Endothelial cell of umbilical vein (primary cell): Measurements from ENCODE around the gene AAGAB. TPM values are rescaled to one million over a fixed set of nuclear protein-coding genes. Genes with fewer than 3 reads are reported as not detected.

Source experiments
- BruUV-seq: library from RNA; stranded (reverse); fragments of 400-500 nt; replicated peaks from 2 replicates; lab custom pipeline; 2021; lab: Mats Ljungman, UMichigan
- CTCF ChIA-PET: fragments of 300-600, 350-600 bp; sonication (Branson Sonifier 250); formaldehyde crosslinking; loops from one replicate; lab custom pipeline; 2021; ENCODE audit warnings: antibody characterized with exemption, inconsistent platforms; lab: Charles Lee
- POLR2A ChIA-PET: fragments of 300-600, 350-600 bp; sonication (Branson Sonifier 250); formaldehyde crosslinking; loops from one replicate; lab custom pipeline; 2021; ENCODE audit warnings: antibody characterized with exemption, inconsistent platforms; lab: Charles Lee
- DNase-seq: peaks from one replicate; pipeline ENCODE4 v3.0.0-alpha.2; 2011; ENCODE audit warnings: low read depth, low spot score
- FAIRE-seq: peaks from 2 replicates; lab custom pipeline; 2011; peaks lifted over from hg19 to GRCh38; lab: Jason Lieb, UNC
- H2AFZ ChIP-seq: 2 replicates; pipeline ENCODE4 v1.6.0; 2012; ENCODE audit warnings: low read depth, low read length, control low read depth, inconsistent platforms
- H3K27ac ChIP-seq: 2 replicates; pipeline ENCODE4 v1.5.1; 2011; ENCODE audit warnings: low read depth, mild to moderate bottlenecking, control low read depth, low read length, moderate library complexity; ENCODE audit not compliant: insufficient read depth
- H3K27me3 ChIP-seq, 2 experiments: 2 replicates each; pipeline versions ENCODE4 v1.6.0 to v1.6.1; 2011; ENCODE audit warnings: low read length in 2 of 2, mixed read lengths in 1 of 2; ENCODE audit not compliant: control insufficient read depth in 2 of 2, insufficient read depth in 2 of 2
- H3K36me3 ChIP-seq, 2 experiments: 2 replicates in 1 of 2; 3 replicates in 1 of 2; pipeline ENCODE4 v1.5.1; 2011; ENCODE audit warnings: low read length in 2 of 2, mild to moderate bottlenecking in 1 of 2, moderate library complexity in 1 of 2; ENCODE audit not compliant: control insufficient read depth in 2 of 2, insufficient read depth in 2 of 2; ENCODE audit errors: extremely low read depth in 1 of 2
- H3K4me1 ChIP-seq: 3 replicates; pipeline ENCODE4 v1.5.1; 2011; ENCODE audit warnings: mild to moderate bottlenecking, low read length; ENCODE audit not compliant: control insufficient read depth, insufficient read depth; ENCODE audit errors: extremely low read depth
- H3K4me2 ChIP-seq: 2 replicates; pipeline ENCODE4 v1.6.1; 2011; ENCODE audit warnings: low read length, control low read depth, mixed read lengths; ENCODE audit not compliant: insufficient read depth
- H3K4me3 ChIP-seq, 3 experiments: fragments of 200-600 bp in 1 of 3; sonication (generic), shearing (Covaris generic) in 1 of 3; replicated peaks in 1 of 3; 2 replicates each; pipeline ENCODE4 v1.5.1; 2011 to 2016; ENCODE audit warnings: control low read depth in 3 of 3, low read length in 3 of 3, mild to moderate bottlenecking in 2 of 3, inconsistent platforms in 1 of 3, low read depth in 1 of 3, moderate library complexity in 1 of 3; ENCODE audit not compliant: insufficient read depth in 1 of 3
- H3K79me2 ChIP-seq: 2 replicates; pipeline ENCODE4 v1.6.0; 2012; ENCODE audit warnings: low read length, inconsistent platforms; ENCODE audit not compliant: control insufficient read depth, insufficient read depth
- H3K9ac ChIP-seq: replicated peaks from 2 replicates; pipeline ENCODE3; 2011; ENCODE audit warnings: low read length, control low read depth; ENCODE audit not compliant: insufficient read depth; ENCODE audit errors: extremely low read depth
- H3K9me1 ChIP-seq: replicated peaks from 3 replicates; pipeline ENCODE4 v1.6.0; 2011; ENCODE audit warnings: mild to moderate bottlenecking, low read length; ENCODE audit not compliant: control insufficient read depth, insufficient read depth; ENCODE audit errors: extremely low read depth
- H3K9me3 ChIP-seq: replicated peaks from 2 replicates; pipeline ENCODE4 v1.5.1; 2012; ENCODE audit warnings: low read length, inconsistent platforms; ENCODE audit not compliant: control insufficient read depth, insufficient read depth
- H4K20me1 ChIP-seq: replicated peaks from 2 replicates; pipeline ENCODE3; 2011; ENCODE audit warnings: mild to moderate bottlenecking, low read length; ENCODE audit not compliant: control insufficient read depth, insufficient read depth; ENCODE audit errors: extremely low read depth
- EZH2 ChIP-seq: IDR thresholded peaks from 2 replicates; pipeline ENCODE4 v1.6.1; 2012; ENCODE audit warnings: borderline replicate concordance, low read depth, mild to moderate bottlenecking, moderate library complexity, low read length, inconsistent platforms; ENCODE audit not compliant: severe bottlenecking
- FOS ChIP-seq: IDR thresholded peaks from 2 replicates; pipeline ENCODE4 v1.6.1; 2011; ENCODE audit warnings: mild to moderate bottlenecking, low read length, moderate library complexity, borderline replicate concordance; ENCODE audit not compliant: insufficient read depth
- GATA2 ChIP-seq: IDR thresholded peaks from 2 replicates; pipeline ENCODE4 v1.7.0; 2011; ENCODE audit warnings: low read depth, mild to moderate bottlenecking, moderate library complexity, mixed read lengths, low read length; ENCODE audit not compliant: insufficient read length, insufficient read depth
- JUN ChIP-seq: IDR thresholded peaks from 2 replicates; pipeline ENCODE4 v1.6.1; 2011; ENCODE audit warnings: borderline replicate concordance, low read depth; ENCODE audit not compliant: insufficient read length, insufficient read depth
- MAX ChIP-seq: IDR thresholded peaks from 2 replicates; pipeline ENCODE4 v1.6.1; 2011; ENCODE audit not compliant: insufficient read depth, insufficient read length
- MYC ChIP-seq: IDR thresholded peaks from one replicate; pipeline ENCODE4 v1.6.1; 2011; ENCODE audit warnings: mild to moderate bottlenecking, low read depth, low read length
- POLR2A ChIP-seq: IDR thresholded peaks from 2 replicates; pipeline ENCODE4 v1.6.1; 2012; ENCODE audit warnings: low read depth, mild to moderate bottlenecking, control low read depth, low read length
- POLR2AphosphoS5 ChIP-seq: IDR thresholded peaks from 2 replicates; pipeline ENCODE4 v1.6.1; 2012; ENCODE audit warnings: low read depth, mild to moderate bottlenecking, control low read depth, low read length, moderate library complexity; ENCODE audit not compliant: insufficient read depth
- dilution Hi-C: fragments of 300-500 bp; cut with MboI; formaldehyde crosslinking; loops from one replicate; pipeline ENCODE4 v1.15.0; 2019; ENCODE audit warnings: low sequenced_read_pairs; ENCODE audit not compliant: extremely low pct_ligation_motif_present
- intact Hi-C: fragments of 100-400 bp; cut with micrococcal nuclease; formaldehyde crosslinking; loops from one replicate; pipeline ENCODE4 v1.10.0; 2022
- polyA plus RNA-seq, 4 experiments: library from polyadenylated mRNA; depleted of rRNA in 3 of 4; stranded (reverse) in 3 of 4; unstranded in 1 of 4; fragments of >200 nt; gene quantifications; 2 replicates each; pipeline versions ENCODE4 v1.2.1 to v1.2.3, GENCODE V29; 2011 to 2012; ENCODE audit warnings: missing spikeins in 1 of 4
- total RNA-seq: library from RNA; stranded (reverse); gene quantifications from 2 replicates; pipeline ENCODE4 v1.2.3, GENCODE V29; 2021
- TF ChIP-seq, protein P1 (sequence below), 2 donors: IDR thresholded peaks; 1 replicate in 1 of 2; 2 replicates in 1 of 2; pipeline ENCODE4 v1.5.1; 2011; ENCODE audit warnings: low read length in 2 of 2, mild to moderate bottlenecking in 2 of 2, moderate library complexity in 2 of 2, control low read depth in 1 of 2, inconsistent platforms in 1 of 2, low read depth in 1 of 2; ENCODE audit not compliant: insufficient read depth in 1 of 2; ENCODE audit errors: extremely low read depth in 1 of 2

The AAGAB gene
- total and polyA plus RNA-seq, 2 donors (not counting 3 experiments of a cell fraction or from before 2014, with no cell fraction given) = 21.2 to 42.6 TPM

DNA sequence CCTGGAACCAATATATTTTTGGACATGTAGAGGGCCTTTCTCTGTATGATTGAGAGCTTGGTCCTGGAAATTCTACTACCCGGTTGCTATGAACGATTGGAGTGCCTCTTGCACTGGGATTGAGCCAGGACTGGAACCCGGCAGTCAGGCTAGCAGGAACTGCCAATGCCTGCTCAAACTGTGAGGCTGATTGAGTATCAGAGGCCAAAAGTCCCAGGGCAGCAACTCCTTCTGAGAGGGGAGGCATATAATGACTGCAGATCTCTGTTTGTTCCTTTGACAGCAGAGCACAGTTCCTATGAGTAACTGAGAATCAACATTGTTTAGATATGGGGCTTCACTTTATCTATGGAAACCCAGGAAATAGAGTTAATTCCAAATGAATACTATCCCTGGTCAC lies 13.0 kb upstream of the AAGAB start:
- CTCF ChIA-PET = interaction anchor here (1.3 kb wide), 1 partner anchor 11 kb away, joined by 3 read pairs; no protein-coding TSS in a partner anchor
- POLR2A ChIA-PET = no interaction called here
- no peak overlapping the region for H2AFZ ChIP-seq
- H3K4me2 ChIP-seq = no peak overlapping the region
- H3K9me1 ChIP-seq = no peaks in the 10 kb centered on the region
- no peaks in the 10 kb centered on the region for H3K36me3 ChIP-seq
- H3K27ac ChIP-seq = no peak overlapping the region
- no peaks in the 10 kb centered on the region for H3K27me3 ChIP-seq
- dilution Hi-C loops = no loop called here
- no peaks in the 10 kb centered on the region for H4K20me1 ChIP-seq
- no TSS peak for BruUV-seq
- H3K4me3 ChIP-seq = no peak overlapping the region
- H3K79me2 ChIP-seq = no peaks in the 10 kb centered on the region
- no peaks in the 10 kb centered on the region for H3K4me1 ChIP-seq
- intact Hi-C loops = no loop called here
- H3K9ac ChIP-seq = no peak overlapping the region
- no peak for FAIRE-seq
- H3K9me3 ChIP-seq = no peaks in the 10 kb centered on the region
- no peak for TF ChIP-seq MAX
- no peak for TF ChIP-seq GATA2
- no peak for TF ChIP-seq EZH2
- TF ChIP-seq FOS = no peak
- TF ChIP-seq JUN = no peak
- TF ChIP-seq, protein P1, sequence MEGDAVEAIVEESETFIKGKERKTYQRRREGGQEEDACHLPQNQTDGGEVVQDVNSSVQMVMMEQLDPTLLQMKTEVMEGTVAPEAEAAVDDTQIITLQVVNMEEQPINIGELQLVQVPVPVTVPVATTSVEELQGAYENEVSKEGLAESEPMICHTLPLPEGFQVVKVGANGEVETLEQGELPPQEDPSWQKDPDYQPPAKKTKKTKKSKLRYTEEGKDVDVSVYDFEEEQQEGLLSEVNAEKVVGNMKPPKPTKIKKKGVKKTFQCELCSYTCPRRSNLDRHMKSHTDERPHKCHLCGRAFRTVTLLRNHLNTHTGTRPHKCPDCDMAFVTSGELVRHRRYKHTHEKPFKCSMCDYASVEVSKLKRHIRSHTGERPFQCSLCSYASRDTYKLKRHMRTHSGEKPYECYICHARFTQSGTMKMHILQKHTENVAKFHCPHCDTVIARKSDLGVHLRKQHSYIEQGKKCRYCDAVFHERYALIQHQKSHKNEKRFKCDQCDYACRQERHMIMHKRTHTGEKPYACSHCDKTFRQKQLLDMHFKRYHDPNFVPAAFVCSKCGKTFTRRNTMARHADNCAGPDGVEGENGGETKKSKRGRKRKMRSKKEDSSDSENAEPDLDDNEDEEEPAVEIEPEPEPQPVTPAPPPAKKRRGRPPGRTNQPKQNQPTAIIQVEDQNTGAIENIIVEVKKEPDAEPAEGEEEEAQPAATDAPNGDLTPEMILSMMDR (IDR thresholded peaks at IDR 0.05; ENCODE audit: extremely low read depth in 1 of 2, insufficient read depth in 1 of 2, low read depth in 1 of 2, low read length in 2 of 2) = no peak
- no peak for TF ChIP-seq POLR2AphosphoS5
- TF ChIP-seq MYC = no peak
- TF ChIP-seq POLR2A = no peak
- no peak for DNase-seq
